ENCODE results near the gene PXMP2.
A peak's percentile ranks its signal among the peaks of the same experiment; 100 is the strongest.

Gene PXMP2

DNA sequence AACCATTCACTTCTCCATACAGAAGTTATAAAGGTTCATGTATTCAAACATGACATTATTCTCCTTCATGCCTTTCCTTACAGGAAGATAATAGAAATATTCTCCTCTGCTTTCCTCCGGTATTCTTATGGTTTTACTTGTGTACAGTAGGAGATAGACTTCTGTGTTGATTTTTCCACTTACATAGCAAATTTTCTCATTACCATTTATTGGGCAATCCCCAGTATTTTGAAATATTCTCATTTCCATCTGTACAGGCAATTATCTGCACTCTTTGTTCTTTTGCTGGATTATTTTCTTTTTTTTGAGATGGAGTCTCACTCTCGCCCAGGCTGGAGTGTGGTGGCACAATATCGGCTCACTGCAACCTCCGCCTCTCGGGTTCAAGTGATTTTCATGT lies 11.0 kb downstream of the PXMP2 start:
- DNase-seq: no peak

DNA sequence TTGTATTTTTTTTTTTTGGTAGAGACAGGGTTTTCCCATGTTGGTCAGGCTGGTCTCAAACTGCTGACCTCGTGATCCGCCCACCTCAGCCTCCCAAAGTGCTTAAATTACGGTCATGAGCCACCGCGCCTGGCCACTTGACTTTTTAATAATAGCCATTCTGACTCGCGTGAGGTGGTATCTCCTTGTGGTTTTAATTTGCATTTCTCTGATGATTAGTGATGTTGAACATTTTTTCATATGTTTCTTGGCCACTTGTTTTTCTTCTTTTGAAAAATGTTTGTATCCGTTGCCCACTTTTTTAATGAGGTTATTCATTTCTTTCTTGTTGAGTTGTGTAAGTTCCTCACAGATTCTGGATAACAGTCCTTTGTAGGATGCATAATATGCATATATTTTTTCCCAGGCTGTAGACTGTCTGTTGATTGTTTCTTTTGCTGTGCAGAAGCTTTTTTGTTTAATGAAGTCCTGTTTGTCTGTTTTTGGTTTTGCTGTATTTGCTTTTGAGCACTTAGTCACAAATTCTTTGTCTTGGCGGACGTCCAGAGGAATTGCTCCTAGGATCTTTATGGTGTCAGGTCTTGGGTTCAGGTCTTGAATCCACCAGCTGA lies 12.9 kb downstream of the PXMP2 start:
- DNase-seq: no peak

DNA sequence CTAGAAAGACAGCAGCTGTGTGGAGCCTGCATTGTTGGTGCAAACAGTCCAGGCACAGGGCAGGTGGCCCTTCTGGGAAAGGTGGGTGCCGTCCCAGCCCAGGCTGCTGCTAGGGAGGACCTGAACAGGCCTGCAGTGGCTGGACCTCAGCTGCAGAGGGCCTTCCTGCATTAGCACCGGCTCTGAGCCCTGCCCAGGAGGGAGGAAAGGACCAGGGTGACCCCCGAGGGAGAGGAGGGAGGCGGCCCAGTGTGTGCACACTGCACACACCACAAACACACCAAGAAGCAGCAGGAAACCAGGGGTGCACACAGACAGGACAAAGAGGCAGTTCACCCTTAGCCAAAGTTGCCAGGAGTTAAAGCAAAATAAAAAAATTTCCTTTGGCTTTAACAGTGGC lies 15.3 kb downstream of the PXMP2 start:
- DNase-seq: no peak

DNA sequence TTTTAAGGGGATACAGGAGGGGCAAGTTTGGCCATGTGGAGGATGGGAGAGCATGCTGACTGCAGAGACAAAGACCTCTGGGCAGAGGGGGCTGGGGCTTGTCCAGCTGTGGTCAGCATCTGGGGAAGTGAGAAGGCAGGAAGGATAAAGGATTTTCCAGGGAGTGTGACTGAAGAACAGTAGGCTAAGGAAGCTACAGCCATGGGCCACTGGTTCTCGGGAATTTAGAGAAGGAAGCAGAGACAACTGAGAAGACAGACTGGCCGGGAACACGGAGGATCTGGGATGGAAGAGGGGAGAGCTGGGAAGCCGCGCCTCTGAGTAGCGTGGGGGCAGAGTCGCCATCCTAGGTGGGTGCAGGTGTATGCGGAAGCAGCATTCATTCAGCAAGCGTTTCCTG lies 16.3 kb downstream of the PXMP2 start:
- DNase-seq: no peak

DNA sequence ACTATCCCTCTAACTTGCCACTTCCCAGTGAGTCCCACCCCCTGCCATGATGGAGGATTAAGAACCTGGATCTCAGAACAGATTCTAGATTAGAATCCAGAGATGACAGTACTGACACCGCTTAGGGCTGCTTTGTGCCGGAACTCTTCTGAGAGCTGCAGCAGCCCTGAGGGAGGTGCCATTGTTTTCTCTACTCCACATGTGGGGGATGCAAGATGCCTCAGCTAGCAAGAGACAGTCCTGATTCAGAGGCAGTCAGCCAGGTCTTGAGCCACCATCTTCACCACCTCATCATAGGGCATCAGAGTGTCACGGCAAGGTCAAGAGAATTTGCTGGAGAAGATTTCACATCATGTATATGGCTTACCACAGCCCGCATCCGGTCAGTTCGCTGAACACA lies 19.9 kb downstream of the PXMP2 start:
- DNase-seq: no peak

DNA sequence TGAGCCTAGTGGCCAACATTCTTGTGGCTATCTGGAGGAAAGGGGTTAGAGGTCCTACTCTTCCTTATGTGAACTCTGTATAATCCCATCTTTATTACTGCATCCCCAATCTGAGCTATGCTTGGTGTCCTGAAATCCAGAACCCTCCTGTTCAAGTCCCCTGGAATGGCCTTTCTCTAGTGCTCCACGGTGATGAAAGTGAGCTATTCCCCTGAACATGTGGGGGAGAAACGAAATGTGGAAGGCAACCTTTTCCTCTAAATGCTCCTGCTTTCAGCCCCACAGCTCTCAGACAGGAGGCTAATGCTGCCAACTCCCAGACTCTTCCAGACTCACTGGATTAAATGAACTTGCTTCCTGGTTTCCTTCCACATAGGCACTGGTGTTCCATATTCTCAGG lies 20.8 kb downstream of the PXMP2 start:
- no peak for DNase-seq

DNA sequence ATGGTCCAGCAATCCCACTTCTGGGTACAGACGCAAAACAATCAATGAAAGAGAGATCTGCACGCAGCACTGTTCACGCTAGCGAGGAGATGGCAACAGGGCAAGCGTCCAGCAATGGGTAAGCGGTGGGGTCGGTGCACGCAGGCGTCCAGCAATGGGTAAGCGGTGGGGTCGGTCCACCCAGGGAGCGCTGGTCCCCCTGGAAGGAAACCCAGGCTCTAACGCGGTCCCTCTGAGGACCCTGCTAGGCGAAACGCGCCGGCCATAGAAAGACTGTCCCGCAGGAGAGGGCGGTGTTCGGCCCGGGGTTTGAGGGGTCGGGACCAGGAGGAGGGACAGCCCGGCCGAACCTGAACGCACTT lies 22.6 kb downstream of the PXMP2 start:
- DNase-seq: no peak

DNA sequence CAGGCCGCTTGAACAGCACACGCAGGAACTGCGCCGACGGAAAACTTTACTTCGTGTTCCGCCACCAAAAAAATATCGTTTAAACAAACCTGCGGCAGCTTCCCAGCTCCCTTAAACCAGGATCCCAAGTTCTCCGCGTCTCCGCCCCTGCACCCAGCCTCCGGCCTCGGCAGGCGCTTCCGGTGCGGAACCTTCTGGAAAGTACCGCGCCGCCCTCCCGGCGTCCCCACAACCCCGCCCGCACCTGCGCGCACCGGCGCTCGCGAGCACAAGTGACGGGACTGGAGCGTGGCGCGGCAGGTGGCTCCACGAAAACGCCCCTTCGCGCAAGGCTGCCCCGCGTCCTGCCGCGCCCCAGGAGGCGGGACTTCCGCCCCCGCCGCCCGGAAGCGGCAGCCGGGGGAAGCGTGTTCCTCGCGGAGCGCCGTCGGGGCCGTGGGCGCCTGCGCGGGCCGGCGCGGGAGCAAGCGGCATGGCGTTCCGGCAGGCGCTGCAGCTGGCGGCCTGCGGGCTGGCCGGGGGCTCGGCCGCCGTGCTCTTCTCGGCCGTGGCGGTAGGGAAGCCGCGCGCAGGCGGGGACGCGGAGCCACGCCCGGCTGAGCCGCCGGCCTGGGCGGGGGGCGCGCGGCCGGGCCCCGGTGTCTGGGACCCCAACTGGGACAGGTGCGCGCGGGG lies 23.2 kb downstream of the PXMP2 start, which contains the start of gene PGAM5:
TSS of gene PGAM5 (plus strand) at position 438 of the 675 bp plus-strand sequence. CDS start at position 473, 35 bp downstream.
- DNase-seq: peak; percentile 79

DNA sequence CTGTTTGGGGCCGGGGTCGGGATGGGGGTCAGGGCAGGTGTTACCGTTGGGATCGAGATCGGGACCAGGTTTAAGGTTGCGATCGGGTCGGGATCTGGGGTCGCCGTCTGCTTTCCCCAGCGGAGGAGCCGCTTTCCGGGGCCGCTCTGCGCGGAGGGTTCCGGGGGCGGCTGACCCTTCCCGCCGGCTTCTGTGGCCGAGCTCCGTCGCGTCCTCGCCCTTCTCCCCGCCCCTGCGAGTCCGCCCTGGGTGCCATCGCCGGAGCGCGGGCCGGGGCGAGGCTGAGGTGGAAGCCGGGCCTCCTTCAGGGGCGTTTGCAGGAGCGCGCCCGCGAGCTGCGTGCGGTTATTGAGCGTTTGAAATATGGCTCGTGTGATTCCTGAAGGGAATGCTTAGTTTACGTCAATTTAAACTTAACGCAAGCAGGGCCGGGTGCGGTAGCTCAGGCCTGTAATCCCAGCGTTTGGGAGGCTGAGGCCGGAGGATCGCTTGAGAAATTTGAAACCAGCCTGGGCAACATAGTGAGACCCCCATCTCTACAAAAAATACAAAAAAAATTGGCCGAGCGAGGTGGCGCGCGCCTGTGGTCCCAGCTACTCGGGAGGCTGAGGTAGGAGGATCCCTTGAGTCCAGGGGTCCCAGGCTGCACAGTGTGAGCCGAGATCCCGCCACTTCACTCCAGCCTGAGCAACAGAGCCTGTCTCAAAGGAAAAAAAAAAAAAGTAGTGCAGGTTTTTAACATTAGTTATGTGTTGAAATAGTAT lies 23.9 kb downstream of the PXMP2 start:
- peak; percentile 15 for DNase-seq

DNA sequence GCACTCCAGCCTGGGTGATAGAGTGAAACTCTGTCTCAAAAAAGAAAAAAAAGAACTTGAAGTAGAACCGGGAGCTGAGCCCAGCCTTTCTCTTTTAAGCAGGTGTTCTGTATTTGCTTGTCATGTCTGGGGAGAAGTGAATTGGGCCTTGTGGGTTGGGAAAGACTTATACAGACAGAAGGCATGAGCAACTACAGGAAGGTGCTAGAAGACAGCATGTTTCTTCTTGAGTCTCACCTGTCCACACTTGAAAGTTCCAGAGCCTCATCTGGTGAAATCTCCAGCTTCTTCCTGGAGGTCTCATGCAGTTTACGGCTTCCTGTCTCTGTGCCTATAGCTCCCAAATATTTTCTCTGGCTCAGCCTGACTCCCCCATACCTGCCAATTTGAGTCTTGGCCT lies 25.7 kb downstream of the PXMP2 start:
- no peak for DNase-seq

DNA sequence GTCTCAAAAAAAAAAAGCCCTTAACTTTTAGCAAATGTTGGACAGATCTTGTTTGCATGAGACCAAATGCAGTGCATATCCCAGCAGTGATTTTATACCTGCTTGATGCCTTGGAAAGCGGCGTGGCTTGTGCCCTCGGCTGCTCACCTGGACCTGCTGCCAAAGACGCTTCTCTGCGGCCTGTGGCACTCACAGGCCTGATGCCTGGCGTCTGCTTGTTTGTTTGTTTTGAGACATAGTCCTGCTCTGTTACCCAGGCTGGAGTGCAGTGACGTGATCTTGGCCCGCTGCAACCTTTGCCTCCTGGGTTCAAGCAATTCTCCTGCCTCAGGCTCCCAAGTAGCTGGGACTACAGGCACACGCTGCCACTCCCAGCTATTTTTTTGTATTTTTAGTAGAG lies 28.5 kb downstream of the PXMP2 start:
- no peak for DNase-seq

DNA sequence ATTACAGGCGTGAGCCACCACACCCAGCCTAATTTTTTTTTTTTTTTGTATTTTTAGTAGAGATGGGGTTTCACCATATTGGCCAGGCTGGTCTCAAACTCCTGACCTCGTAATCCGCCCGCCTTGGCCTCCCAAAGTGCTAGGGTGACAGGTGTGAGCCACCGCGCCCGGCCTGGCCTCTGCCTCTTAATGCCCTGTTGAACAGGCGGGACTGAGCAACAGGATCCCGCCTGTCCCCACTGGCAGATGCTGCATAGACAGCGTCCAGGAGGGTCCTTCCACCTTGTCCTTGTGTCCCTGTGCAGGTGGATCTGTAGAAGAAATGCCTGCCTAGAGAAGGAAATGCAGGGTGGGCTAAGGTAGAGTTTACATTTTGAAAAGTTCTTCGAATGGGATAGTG lies 29.0 kb downstream of the PXMP2 start:
- DNase-seq: no peak

DNA sequence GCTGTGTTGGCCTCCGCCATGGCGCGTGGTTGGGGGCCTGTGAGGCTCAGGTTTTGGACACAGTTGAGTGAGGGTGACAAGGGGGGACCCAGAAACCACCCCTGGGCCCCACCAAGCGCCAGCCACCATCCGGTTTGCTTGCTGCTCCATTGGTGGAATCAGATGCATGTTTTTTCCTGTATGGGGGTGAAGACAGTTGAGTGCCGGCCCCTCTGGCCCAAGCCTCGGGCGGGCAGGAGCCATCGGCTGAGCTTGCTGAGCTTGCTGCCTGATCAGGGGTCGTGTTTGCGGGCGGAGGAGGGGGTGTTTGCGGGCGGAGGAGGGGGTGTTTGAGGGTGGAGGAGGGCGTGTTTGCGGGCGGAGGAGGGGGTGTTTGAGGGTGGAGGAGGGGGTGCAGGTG lies 29.6 kb downstream of the PXMP2 start:
- no peak for DNase-seq

DNA sequence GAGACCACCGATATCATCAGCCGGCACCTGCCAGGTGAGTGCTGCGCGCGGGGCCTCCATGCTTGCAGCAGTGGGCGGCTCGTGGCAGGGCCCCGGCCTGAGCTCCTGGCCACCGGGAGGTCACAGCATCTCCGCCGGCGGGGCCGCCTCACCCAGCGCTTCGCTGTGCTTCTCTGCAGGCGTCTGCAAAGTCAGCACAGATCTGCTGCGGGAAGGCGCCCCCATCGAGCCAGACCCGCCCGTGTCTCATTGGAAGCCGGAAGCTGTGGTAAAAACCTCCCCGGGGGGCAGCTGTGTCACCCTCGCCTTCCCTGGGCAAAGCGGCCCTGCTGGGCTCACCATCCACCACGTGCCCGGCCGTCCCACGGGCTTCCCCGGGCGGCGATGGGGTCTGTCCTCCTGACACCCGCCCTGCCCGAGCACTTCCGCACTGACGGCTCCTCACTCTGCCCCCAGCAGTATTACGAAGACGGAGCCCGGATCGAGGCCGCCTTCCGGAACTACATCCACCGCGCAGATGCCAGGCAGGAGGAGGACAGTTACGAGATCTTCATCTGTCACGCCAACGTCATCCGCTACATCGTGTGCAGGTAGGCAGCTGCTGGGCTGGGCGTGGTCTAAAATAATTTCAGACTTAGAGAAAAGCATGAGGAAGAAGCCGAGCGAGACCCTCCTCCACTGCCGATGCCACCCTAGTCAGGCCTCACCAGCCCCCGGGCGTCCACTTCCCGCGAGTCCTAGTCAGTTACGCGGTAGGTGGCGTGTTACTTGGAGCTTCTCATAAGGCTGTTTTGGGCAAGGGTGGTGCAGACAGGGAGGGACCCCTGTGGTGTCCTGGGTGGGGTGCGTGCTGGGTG lies 30.4 kb downstream of the PXMP2 start:
- no peak for DNase-seq

DNA sequence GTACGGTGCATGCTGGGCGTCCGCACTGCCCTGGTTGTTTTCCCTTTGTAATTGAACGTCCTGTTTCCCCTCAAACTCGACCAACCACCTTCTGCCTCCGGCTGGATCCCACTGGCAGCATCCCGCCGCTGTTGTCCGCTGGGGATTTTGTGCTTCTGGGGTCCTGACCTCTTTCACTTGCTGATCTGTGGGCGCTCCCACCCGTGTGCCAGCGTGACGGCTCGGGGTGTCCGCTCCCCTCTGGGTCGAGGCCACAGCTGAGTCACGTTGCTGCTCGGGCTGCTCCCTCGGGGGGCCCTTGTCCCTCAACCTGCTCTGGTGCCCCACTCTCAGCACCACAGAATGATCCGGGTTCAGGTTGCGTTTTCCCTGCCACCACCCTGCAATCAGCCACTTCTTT lies 31.3 kb downstream of the PXMP2 start:
- no peak for DNase-seq

DNA sequence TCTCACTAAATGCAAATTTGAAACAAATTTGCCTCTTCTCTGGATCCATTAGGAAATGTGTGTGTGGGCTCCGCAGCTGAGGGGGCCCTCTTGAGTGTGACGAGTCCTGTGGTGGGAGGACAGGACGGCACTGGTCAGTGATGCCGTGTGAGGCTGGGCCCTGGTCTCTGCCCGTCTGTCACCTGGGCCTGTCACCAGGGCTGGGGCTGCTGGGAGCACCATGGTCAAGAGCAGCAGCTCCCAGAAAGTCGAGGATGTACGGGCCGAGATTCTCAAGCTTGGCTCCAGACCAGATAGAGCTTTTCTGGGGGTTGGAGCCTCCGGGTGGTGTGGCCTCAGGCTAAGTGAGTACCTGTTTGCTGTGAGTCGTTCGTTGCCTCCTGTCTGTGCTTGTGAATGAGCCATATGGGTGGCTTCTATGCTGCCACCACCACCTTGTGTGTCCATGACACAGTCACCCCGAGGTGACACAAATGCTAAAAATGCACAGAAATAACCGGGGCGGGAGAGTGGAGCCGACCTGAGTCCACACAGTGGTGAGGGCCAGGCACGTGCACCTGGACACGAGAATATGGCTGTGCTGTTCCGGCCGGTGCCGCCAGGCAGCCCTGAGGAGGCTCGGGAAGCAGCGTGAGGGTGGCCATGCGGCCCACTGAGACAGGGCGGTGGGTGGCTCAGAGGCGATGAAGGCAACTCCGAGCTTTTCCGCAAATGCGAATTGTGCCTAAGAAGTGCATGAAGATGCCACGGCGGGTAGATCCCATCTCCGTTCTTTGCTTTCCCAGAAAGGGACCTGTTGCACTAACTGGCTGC lies 32.0 kb downstream of the PXMP2 start:
- DNase-seq: no peak

DNA sequence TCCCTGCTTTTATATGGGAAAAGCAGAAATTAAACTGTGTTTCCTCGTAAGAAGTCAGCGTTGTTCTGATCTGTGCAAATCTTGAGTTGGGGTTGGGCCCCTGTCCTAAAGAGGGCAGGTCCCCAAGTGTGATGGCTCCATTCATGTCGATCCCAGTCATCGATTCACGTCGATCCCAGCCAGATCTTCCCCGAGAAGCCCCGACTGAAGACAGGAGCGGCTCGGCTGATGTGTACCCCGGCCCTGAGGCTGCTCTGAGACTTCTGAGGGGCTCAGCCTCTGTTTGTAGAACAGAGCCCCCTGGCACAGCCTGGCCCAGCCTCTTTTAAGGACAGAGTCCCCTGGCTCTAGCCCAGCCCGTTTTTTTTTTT lies 32.6 kb downstream of the PXMP2 start:
- no peak for DNase-seq

DNA sequence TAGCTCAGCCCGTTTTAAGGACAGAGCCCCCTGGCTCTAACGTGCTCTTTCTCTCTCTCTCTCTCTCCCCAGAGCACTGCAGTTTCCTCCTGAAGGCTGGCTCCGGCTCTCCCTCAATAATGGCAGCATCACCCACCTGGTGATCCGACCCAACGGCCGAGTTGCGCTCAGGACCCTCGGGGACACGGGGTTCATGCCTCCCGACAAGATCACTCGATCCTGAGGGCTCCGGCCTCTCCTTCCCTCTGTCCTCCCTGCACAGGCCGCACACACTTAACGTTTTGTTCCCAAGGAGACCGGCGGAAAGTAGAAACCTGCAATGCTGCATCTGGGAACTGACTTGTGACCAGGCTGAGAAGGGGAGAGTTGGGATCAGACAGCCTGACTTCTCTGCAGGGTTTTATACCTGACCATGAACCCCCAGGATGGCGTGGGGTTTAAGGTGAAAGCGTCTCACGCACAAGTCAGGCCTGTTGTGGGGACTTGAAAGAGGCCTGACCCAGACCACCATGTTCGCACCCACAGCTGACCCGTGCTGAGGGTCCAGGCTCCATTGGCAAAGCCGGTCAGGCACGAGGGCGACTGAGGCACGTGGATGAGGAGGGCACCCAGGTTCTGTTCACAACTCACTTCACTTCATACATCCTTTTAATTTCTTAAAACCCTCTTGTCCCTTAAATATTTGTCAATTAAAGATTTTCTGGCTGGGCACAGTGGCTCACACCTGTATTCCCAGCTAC lies 33.4 kb downstream of the PXMP2 start:
- no peak for DNase-seq

DNA sequence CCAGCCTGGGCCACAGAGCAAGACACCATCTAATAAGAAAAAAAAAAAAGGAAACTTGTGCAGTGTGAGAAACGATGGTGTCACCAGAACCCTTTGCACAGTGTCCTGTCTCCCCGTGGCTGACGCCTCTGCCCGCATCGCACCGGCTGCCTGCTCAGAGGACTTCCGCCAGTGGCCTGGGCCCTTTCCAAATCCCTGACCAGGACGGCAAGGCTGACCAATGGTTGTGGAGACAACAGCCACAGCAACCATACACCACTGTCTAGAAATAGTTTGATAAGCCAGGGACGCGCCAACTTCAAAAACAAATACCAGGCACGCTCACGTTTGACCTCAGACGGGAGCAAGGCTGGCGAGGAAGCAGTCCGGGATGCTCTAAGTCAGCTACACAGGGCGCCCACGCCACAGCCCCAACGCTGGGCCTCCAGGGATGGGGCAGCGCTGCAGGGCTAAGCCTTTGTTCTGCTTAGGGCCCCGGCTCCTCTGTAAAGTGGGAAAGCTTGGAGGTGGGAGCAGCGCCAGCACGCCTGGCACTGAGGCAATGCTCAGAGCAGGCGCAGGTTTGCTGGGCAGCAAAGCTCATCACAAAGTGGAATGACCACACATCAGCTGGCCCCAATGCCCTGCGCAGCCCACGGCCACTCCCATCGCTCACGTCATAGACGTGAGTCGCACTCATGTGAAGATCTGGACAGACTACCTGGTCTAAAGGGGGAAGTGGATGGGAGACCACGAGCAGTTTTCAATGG lies 35.8 kb downstream of the PXMP2 start:
- no peak for DNase-seq

DNA sequence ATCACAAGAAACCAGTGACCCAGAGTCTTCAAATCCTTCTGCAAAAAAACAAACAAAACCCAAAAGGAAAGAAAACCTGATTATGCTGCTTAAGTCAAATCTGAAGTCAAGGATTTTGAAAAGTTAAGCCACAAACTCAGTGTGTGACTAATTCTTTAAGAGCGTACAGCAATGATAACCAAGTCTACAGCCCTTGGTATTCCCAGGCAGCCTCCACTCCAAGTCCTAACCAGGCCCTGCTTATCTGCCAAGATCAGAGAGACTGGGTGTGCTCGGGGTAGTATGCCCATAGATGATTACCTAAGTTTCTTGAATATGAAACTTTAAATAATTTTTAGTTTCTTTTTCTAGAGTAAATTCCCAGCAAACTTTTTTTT lies 36.4 kb downstream of the PXMP2 start:
- DNase-seq: no peak

Data from NCI-H1105 treated with DMSO at 0.1 percent for 48 hours (cell line).